ENCODE measurements around the gene GRK6. TPM values are rescaled to one million over a fixed set of nuclear protein-coding genes. Genes with fewer than 3 reads are reported as not detected.

The GRK6 gene
- total RNA-seq, 1 experiment from 2014 or later, result 75.2 TPM

DNA sequence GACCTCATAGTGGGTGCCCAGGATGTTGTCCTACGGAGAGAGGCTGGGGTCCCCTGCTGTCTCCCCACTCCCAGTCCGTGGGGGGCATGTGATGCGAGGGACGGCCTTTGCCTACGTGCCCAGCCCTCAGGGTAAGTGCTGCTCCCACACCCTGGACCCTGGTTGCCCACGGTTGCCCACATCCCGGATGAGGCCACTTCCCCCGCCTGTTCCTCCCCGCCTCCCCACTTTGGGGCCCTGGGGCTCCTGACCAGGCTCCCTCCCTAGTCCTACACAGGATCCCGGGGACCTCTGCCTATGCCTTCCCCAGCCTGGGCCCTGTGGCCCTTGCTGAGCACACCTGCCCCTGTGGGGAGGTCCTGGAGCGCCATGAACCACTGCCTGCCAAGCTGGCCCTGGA lies 40.8 kb upstream of the GRK6 start:
- Histone ChIP-seq H4K8ac (replicated peaks; ENCODE audit: insufficient read length, low read depth, low read length) (no peak overlapping the region), H4K20me1 (ENCODE audit: control insufficient read depth, insufficient read depth, insufficient read length) (no peaks in the 10 kb centered on the region), H3K4me1 (ENCODE audit: insufficient read depth, low read length) (no peaks in the 10 kb centered on the region), H2BK20ac (ENCODE audit: low read depth, low read length, poor library complexity, severe bottlenecking) (no peak overlapping the region), H3K4ac (ENCODE audit: low read depth, low read length) (no peak overlapping the region), H3T11ph (ENCODE audit: low read length) (no peak overlapping the region), H3K14ac (ENCODE audit: insufficient read depth, low read length) (no peak overlapping the region), H3K79me2 (ENCODE audit: insufficient read depth, low read length) (no peaks in the 10 kb centered on the region), H2BK12ac (ENCODE audit: insufficient read length, low read depth, low read length) (no peak overlapping the region), H3K23ac (ENCODE audit: insufficient read length, low read depth, low read length) (no peak overlapping the region), H3K18ac (ENCODE audit: insufficient read length, low read depth, low read length) (no peak overlapping the region), H3K79me1 (ENCODE audit: insufficient read depth, low read depth, low read length, poor library complexity, severe bottlenecking) (no peaks in the 10 kb centered on the region), H3K27ac (ENCODE audit: insufficient read length, low read depth, low read length) (no peak overlapping the region), H2AFZ (ENCODE audit: low read length) (no peak overlapping the region), H3K9me3 (ENCODE audit: control insufficient read depth, low read depth, low read length) (no peaks in the 10 kb centered on the region), H3K27me3 (ENCODE audit: insufficient read depth, low read length) (no peaks in the 10 kb centered on the region; the same call in 1 of the 2 replicates), H2BK15ac (ENCODE audit: low read depth, low read length) (no peak overlapping the region), H4K91ac (ENCODE audit: insufficient read length, low read depth, low read length) (no peak overlapping the region), H2BK5ac (ENCODE audit: insufficient read length, low read length) (no peak overlapping the region), H3K9ac (ENCODE audit: extremely low read depth, insufficient read length, low read length) (no peak overlapping the region), H3K4me2 (ENCODE audit: insufficient read depth, insufficient read length, low read length) (no peak overlapping the region), H3K23me2 (ENCODE audit: insufficient read length, low read depth, low read length, poor library complexity, severe bottlenecking) (no peaks in the 10 kb centered on the region), H3K56ac (ENCODE audit: insufficient read length, low read depth, low read length) (no peak overlapping the region), H2BK120ac (ENCODE audit: low read depth, low read length, poor library complexity, severe bottlenecking) (no peak overlapping the region), H4K5ac (ENCODE audit: insufficient read length, low read depth, low read length) (no peak overlapping the region), H2AK5ac (ENCODE audit: insufficient read length, low read length) (no peak overlapping the region)
- Mint-ChIP-seq H3K4me3 (no peak overlapping the region), H3K4me1 (peaks cover 28 to 32% of the 10 kb centered on the region in 2 experiments), H3K27me3 (ENCODE audit: low read depth) (peaks cover 74% of the 10 kb centered on the region), H3K9me3 (no peaks in the 10 kb centered on the region; a peak in 1 of 5 replicates), H3K27ac (no peak overlapping the region), H3K36me3 (ENCODE audit: insufficient read depth in 1 of 3, low read depth in 3 of 3) (no peaks in the 10 kb centered on the region)
- no peak for TF ChIP-seq CTCF (conservative IDR thresholded peaks at IDR 0.05)
- no CpG with 5 or more reads among the region's 11 CpGs for WGBS (ENCODE audit: extremely low coverage, insufficient read length, low lambda C conversion rate)
- DNase-seq, result no peak
